Fibroblast of lung (primary cell): Measurements from ENCODE around the gene CDS2. TPM values are rescaled to one million over a fixed set of nuclear protein-coding genes. Genes with fewer than 3 reads are reported as not detected.

Experiments
- DNase-seq, 2 donors: peaks; one replicate each; pipeline versions ENCODE4 v3.0.0 to v3.0.0-alpha.2; 2010; ENCODE audit warnings: low read depth in 2 of 2
- H2AFZ ChIP-seq: 2 replicates; pipeline ENCODE4 v1.5.1; 2012; ENCODE audit warnings: low read length, control low read depth, inconsistent platforms
- H3K27ac ChIP-seq: 2 replicates; pipeline ENCODE4 v1.5.1; 2011; ENCODE audit warnings: low read length, control low read depth; ENCODE audit not compliant: insufficient read depth
- H3K27me3 ChIP-seq: 2 replicates; pipeline ENCODE4 v1.5.1; 2011; ENCODE audit warnings: mild to moderate bottlenecking, low read length; ENCODE audit not compliant: control insufficient read depth, insufficient read depth
- H3K36me3 ChIP-seq: 2 replicates; pipeline ENCODE4 v1.5.1; 2011; ENCODE audit warnings: low read length; ENCODE audit not compliant: control insufficient read depth, insufficient read depth
- H3K4me1 ChIP-seq: 2 replicates; pipeline ENCODE4 v1.5.1; 2011; ENCODE audit warnings: low read length; ENCODE audit not compliant: control insufficient read depth, insufficient read depth; ENCODE audit errors: extremely low read depth
- H3K4me2 ChIP-seq: 2 replicates; pipeline ENCODE4 v1.5.1; 2011; ENCODE audit warnings: low read length, control low read depth; ENCODE audit not compliant: insufficient read depth; ENCODE audit errors: extremely low read depth
- H3K4me3 ChIP-seq, 4 experiments: fragments of 200-600 bp in 1 of 4; sonication (generic) in 1 of 4; replicated peaks in 1 of 4; 2 replicates each; pipeline ENCODE4 v1.5.1; 2011 to 2016; ENCODE audit warnings: low read length in 4 of 4, low read depth in 3 of 4, mild to moderate bottlenecking in 3 of 4, control low read depth in 2 of 4, inconsistent platforms in 1 of 4, mixed read lengths in 1 of 4; ENCODE audit not compliant: insufficient read depth in 1 of 4; ENCODE audit errors: control extremely low read depth in 1 of 4
- H3K79me2 ChIP-seq: 2 replicates; pipeline ENCODE4 v1.5.1; 2012; ENCODE audit warnings: mild to moderate bottlenecking, low read length, inconsistent platforms; ENCODE audit not compliant: control insufficient read depth, insufficient read depth
- H3K9ac ChIP-seq: 2 replicates; pipeline ENCODE4 v1.5.1; 2011; ENCODE audit warnings: mild to moderate bottlenecking, low read length, control low read depth; ENCODE audit not compliant: insufficient read depth
- H3K9me3 ChIP-seq: 2 replicates; pipeline ENCODE4 v1.5.1; 2012; ENCODE audit warnings: low read depth, low read length; ENCODE audit not compliant: control insufficient read depth, insufficient read depth
- H4K20me1 ChIP-seq: 2 replicates; pipeline ENCODE4 v1.5.1; 2011; ENCODE audit warnings: low read length; ENCODE audit not compliant: control insufficient read depth, insufficient read depth; ENCODE audit errors: extremely low read depth
- CTCF ChIP-seq, 2 donors: IDR thresholded peaks in 1 of 2; conservative IDR thresholded peaks in 1 of 2; 1 replicate in 1 of 2; 2 replicates in 1 of 2; pipeline ENCODE4 v1.5.1; 2011 to 2012; ENCODE audit warnings: low read length in 2 of 2, control low read depth in 1 of 2, inconsistent platforms in 1 of 2, low read depth in 1 of 2, mild to moderate bottlenecking in 1 of 2
- EZH2 ChIP-seq: IDR thresholded peaks from 2 replicates; pipeline ENCODE4 v1.5.1; 2012; ENCODE audit warnings: low read length, control low read depth, mild to moderate bottlenecking; ENCODE audit errors: missing control alignments
- polyA plus RNA-seq, 2 donors: library from polyadenylated mRNA; depleted of rRNA in 1 of 2; stranded (reverse) in 1 of 2; unstranded in 1 of 2; fragments of >200 nt; gene quantifications; 2 replicates each; pipeline ENCODE4 v1.2.1, GENCODE V29; 2011 to 2012; ENCODE audit warnings: missing spikeins in 1 of 2
- total RNA-seq: library from RNA; depleted of rRNA; stranded (reverse); fragments of >200 nt; gene quantifications from 2 replicates; pipeline ENCODE4 v1.2.1, GENCODE V29; 2014

CDS2 gene
- total and polyA plus RNA-seq, 2 donors (not counting 1 experiment from before 2014, with no cell fraction given) = 32.7 to 59.7 TPM

GRCh38 chr20:5181492-5181891 lies 54.7 kb downstream of the CDS2 start:
- Histone ChIP-seq H3K4me1 (peaks cover 6% of the 10 kb centered on the region), H3K9me3 (no peaks in the 10 kb centered on the region), H3K4me3 (no peak overlapping the region), H4K20me1 (no peaks in the 10 kb centered on the region), H2AFZ (no peak overlapping the region), H3K36me3 (no peaks in the 10 kb centered on the region), H3K4me2 (no peak overlapping the region), H3K27me3 (no peaks in the 10 kb centered on the region), H3K79me2 (no peaks in the 10 kb centered on the region), H3K27ac (no peak overlapping the region), H3K9ac (no peak overlapping the region)
- no peak for DNase-seq
- no peak for TF ChIP-seq EZH2
- no peak for TF ChIP-seq CTCF (conservative IDR thresholded peaks at IDR 0.05 in 1 of 2, IDR thresholded peaks at IDR 0.05 in 1 of 2; ENCODE audit: low read depth in 1 of 2, low read length in 2 of 2)

- peak overlapping the region; percentile 11 for H3K27ac ChIP-seq
- no peak overlapping the region for H3K4me2 ChIP-seq
Observed at GRCh38 chr20:5181958-5182357, 55.1 kb downstream of the CDS2 start.

GRCh38 chr20:5182615-5183254 lies 55.9 kb downstream of the CDS2 start:
- H3K27me3 ChIP-seq = no peaks in the 10 kb centered on the region
- no peak overlapping the region for H3K27ac ChIP-seq
- H3K4me2 ChIP-seq = no peak overlapping the region
- no peak overlapping the region for H3K4me3 ChIP-seq
- no peaks in the 10 kb centered on the region for H3K9me3 ChIP-seq
- H3K9ac ChIP-seq = no peak overlapping the region
- H3K79me2 ChIP-seq = no peaks in the 10 kb centered on the region
- no peak overlapping the region for H2AFZ ChIP-seq
- peaks cover 6% of the 10 kb centered on the region for H3K4me1 ChIP-seq
- H3K36me3 ChIP-seq = peaks cover 2% of the 10 kb centered on the region
- no peak for TF ChIP-seq EZH2
- no peak for TF ChIP-seq CTCF (conservative IDR thresholded peaks at IDR 0.05 in 1 of 2, IDR thresholded peaks at IDR 0.05 in 1 of 2; ENCODE audit: low read depth in 1 of 2, low read length in 2 of 2)
- no peak for DNase-seq
- H4K20me1 ChIP-seq = no peaks in the 10 kb centered on the region

More at GRCh38 chr20:5181958-5182357, 55.1 kb downstream of the CDS2 start:
- Histone ChIP-seq H3K4me3 (no peak overlapping the region), H3K4me1 (peaks cover 6% of the 10 kb centered on the region), H3K27me3 (no peaks in the 10 kb centered on the region), H2AFZ (no peak overlapping the region), H3K9ac (no peak overlapping the region), H4K20me1 (no peaks in the 10 kb centered on the region), H3K9me3 (no peaks in the 10 kb centered on the region), H3K79me2 (no peaks in the 10 kb centered on the region), H3K36me3 (peaks cover 2% of the 10 kb centered on the region)
- TF ChIP-seq CTCF (conservative IDR thresholded peaks at IDR 0.05 in 1 of 2, IDR thresholded peaks at IDR 0.05 in 1 of 2; ENCODE audit: low read depth in 1 of 2, low read length in 2 of 2) (no peak), EZH2 (no peak)
- peak; percentile 65 to 79 for DNase-seq
